ENCODE measurements around the gene MARF1. TPM values are rescaled to one million over a fixed set of nuclear protein-coding genes. Genes with fewer than 3 reads are reported as not detected.
A peak's percentile ranks its signal among the peaks of the same experiment; 100 is the strongest.

Gene MARF1
- total and polyA plus RNA-seq, 9 donors = 16.9 to 34.1 (median 29.2) TPM

DNA sequence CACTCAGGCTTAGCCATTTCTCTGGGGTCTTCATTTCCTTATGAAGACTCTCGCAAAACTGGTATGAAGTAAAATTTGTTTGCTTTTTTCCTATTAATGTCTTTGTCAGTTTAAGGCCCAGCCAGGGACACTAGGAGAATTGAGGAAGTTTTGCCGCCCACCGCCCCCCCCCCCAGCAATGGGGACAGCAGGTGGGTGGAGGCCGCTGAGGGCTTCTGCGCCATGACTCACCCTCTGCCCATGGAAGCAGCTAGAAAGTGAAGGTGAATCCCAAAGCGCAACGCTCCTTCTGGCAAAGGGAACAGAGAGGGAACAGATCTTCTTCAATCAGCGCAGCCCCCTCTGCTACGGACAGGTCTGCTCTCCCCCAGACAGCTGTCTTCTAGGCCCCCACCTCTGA lies 49.7 kb downstream of the MARF1 start:
- no CpG with 5 or more reads among the region's 9 CpGs for WGBS (ENCODE audit: insufficient coverage)
- Histone ChIP-seq H3K27me3 (ENCODE audit: control insufficient read depth, insufficient read depth, low read length) (no peaks in the 10 kb centered on the region), H3K9me3 (replicated peaks; ENCODE audit: control insufficient read depth, low read depth, low read length) (no peaks in the 10 kb centered on the region), H3K27ac (ENCODE audit: low read length) (no peak overlapping the region), H3K36me3 (ENCODE audit: control insufficient read depth, insufficient read depth, low read length) (peaks cover 46% of the 10 kb centered on the region), H3K4me1 (ENCODE audit: control insufficient read depth, insufficient read depth, low read length) (peaks cover 8% of the 10 kb centered on the region), H3K4me3 (ENCODE audit: low read length) (no peak overlapping the region)
- no peak for DNase-seq

DNA sequence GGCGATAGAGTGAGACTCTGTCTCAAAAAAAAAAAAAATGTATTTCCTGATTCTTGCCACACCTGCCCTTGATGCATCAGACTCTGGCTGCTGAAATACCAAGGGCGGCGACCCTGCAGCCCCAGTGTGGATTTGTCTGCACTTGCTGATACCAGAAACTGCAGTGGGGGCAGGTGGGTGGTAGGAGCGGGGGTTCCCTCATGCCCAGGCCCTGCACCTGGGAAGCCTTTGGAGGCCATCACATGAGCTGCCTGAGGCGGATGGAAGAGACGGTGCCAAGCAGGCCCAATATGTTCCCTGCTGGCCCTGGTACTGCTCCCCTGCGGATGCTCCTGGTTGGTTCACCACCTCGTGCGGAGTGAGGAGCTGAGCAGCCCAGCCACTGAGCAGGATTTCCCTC lies 50.6 kb downstream of the MARF1 start:
- Histone ChIP-seq H3K4me1 (ENCODE audit: control insufficient read depth, insufficient read depth, low read length) (no peaks in the 10 kb centered on the region), H3K36me3 (ENCODE audit: control insufficient read depth, insufficient read depth, low read length) (peaks cover 42% of the 10 kb centered on the region), H3K27me3 (ENCODE audit: control insufficient read depth, insufficient read depth, low read length) (no peaks in the 10 kb centered on the region), H3K4me3 (ENCODE audit: low read length) (no peak overlapping the region), H3K9me3 (replicated peaks; ENCODE audit: control insufficient read depth, low read depth, low read length) (no peaks in the 10 kb centered on the region), H3K27ac (ENCODE audit: low read length) (no peak overlapping the region)
- 76% methylated on average over 9 of the region's 9 CpGs for WGBS (ENCODE audit: insufficient coverage)
- no peak for DNase-seq

- no peak overlapping the region for H3K4me3 ChIP-seq (ENCODE audit: low read length)
- H3K36me3 ChIP-seq (ENCODE audit: control insufficient read depth, insufficient read depth, low read length) = peaks cover 34% of the 10 kb centered on the region
- WGBS (ENCODE audit: insufficient coverage) = 95% methylated on average over 15 of the region's 17 CpGs
- no peaks in the 10 kb centered on the region for H3K27me3 ChIP-seq (ENCODE audit: control insufficient read depth, insufficient read depth, low read length)
- no peak overlapping the region for H3K27ac ChIP-seq (ENCODE audit: low read length)
- H3K4me1 ChIP-seq (ENCODE audit: control insufficient read depth, insufficient read depth, low read length) = no peaks in the 10 kb centered on the region
- DNase-seq = no peak
- H3K9me3 ChIP-seq (replicated peaks; ENCODE audit: control insufficient read depth, low read depth, low read length) = peaks cover 14% of the 10 kb centered on the region
These were observed 55.7 kb downstream of the MARF1 start for GRCh38 chr16:15587152-15587825.

DNA sequence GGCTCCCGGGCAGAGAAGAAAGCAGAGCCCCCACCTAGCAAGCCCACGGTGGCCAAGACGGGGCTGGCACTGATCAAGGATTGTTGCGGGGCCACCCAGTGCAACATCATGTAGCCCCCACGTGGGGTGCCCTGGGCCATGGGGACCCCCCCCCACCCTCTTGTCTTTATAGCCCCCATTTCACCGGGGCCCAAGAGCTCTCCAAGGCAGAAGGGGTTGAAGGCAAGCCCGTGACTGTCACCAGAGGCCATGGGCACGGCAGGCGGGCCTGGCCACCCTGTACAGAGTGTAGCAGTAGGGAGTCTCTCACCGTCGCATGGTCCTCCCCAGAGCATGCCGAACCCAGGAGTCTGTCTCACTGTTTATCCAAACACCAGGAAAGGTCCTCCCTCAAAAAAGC lies 56.2 kb downstream of the MARF1 start:
- WGBS (ENCODE audit: insufficient coverage) = no CpG with 5 or more reads among the region's 12 CpGs
- Histone ChIP-seq H3K27me3 (ENCODE audit: control insufficient read depth, insufficient read depth, low read length) (no peaks in the 10 kb centered on the region), H3K36me3 (ENCODE audit: control insufficient read depth, insufficient read depth, low read length) (peaks cover 38% of the 10 kb centered on the region), H3K4me3 (ENCODE audit: low read length) (no peak overlapping the region), H3K27ac (ENCODE audit: low read length) (no peak overlapping the region), H3K9me3 (replicated peaks; ENCODE audit: control insufficient read depth, low read depth, low read length) (peaks cover 14% of the 10 kb centered on the region), H3K4me1 (ENCODE audit: control insufficient read depth, insufficient read depth, low read length) (no peaks in the 10 kb centered on the region)
- no peak for DNase-seq

GRCh38 chr16:15585956-15586355 lies 57.0 kb downstream of the MARF1 start:
- Histone ChIP-seq H3K9me3 (replicated peaks; ENCODE audit: control insufficient read depth, low read depth, low read length) (peaks cover 14% of the 10 kb centered on the region), H3K4me3 (ENCODE audit: low read length) (no peak overlapping the region), H3K27me3 (ENCODE audit: control insufficient read depth, insufficient read depth, low read length) (no peaks in the 10 kb centered on the region), H3K36me3 (ENCODE audit: control insufficient read depth, insufficient read depth, low read length) (peaks cover 44% of the 10 kb centered on the region), H3K27ac (ENCODE audit: low read length) (no peak overlapping the region), H3K4me1 (ENCODE audit: control insufficient read depth, insufficient read depth, low read length) (no peaks in the 10 kb centered on the region)
- no CpG with 5 or more reads among the region's 1 CpG for WGBS (ENCODE audit: insufficient coverage)
- DNase-seq = no peak

GRCh38 chr16:15583526-15583925 lies 59.4 kb downstream of the MARF1 start:
- peak overlapping the region; percentile 1 for H3K27ac ChIP-seq (ENCODE audit: low read length)
- H3K36me3 ChIP-seq (ENCODE audit: control insufficient read depth, insufficient read depth, low read length) = peaks cover 40% of the 10 kb centered on the region
- DNase-seq = no peak
- whole genome bisulfite sequencing (ENCODE audit: insufficient coverage) = 73% methylated on average over 3 of the region's 4 CpGs
- H3K4me1 ChIP-seq (ENCODE audit: control insufficient read depth, insufficient read depth, low read length) = no peaks in the 10 kb centered on the region
- peaks cover 14% of the 10 kb centered on the region for H3K9me3 ChIP-seq (replicated peaks; ENCODE audit: control insufficient read depth, low read depth, low read length)
- no peaks in the 10 kb centered on the region for H3K27me3 ChIP-seq (ENCODE audit: control insufficient read depth, insufficient read depth, low read length)
- no peak overlapping the region for H3K4me3 ChIP-seq (ENCODE audit: low read length)

DNA sequence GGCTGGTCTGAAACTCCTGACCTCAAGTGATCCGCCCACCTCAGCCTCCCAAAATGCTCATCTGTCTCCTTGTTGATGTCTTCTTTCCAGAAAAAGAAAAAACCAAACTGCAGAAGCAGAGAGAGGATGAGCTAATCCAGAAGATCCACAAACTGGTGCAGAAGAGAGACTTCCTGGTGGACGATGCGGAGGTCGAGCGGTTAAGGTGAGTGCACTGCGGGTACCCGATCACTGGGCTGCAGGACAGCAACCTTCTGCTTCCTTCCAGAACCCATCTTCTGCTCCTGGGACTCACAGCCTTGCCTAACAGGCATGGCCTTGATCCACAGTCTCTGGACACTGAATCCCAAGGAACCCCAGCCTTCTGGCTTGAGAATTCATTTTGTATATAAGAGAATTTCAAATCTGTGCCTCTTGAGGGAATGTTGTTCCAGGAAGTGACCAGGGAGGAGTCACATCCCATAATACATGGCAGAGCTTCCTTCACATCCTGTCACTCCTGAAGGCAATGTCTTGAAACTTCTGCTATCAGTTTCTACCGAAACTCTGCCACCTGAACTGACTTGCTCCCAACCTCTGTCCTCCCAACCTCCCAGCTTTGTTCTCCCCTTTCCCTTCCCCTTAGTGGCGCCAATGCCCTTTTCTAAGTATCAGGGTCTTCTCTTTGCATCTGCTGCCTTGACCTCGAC lies 61.7 kb downstream of the MARF1 start:
- 80% methylated on average over 7 of the region's 10 CpGs for WGBS (ENCODE audit: insufficient coverage)
- no peak for DNase-seq
- no peak overlapping the region for H3K4me3 ChIP-seq (ENCODE audit: low read length)
- peak overlapping the region; percentile 13 for H3K27ac ChIP-seq (ENCODE audit: low read length)
- peaks cover 6% of the 10 kb centered on the region for H3K9me3 ChIP-seq (replicated peaks; ENCODE audit: control insufficient read depth, low read depth, low read length)
- H3K4me1 ChIP-seq (ENCODE audit: control insufficient read depth, insufficient read depth, low read length) = no peaks in the 10 kb centered on the region
- H3K27me3 ChIP-seq (ENCODE audit: control insufficient read depth, insufficient read depth, low read length) = no peaks in the 10 kb centered on the region
- peaks cover 22% of the 10 kb centered on the region for H3K36me3 ChIP-seq (ENCODE audit: control insufficient read depth, insufficient read depth, low read length)

- Histone ChIP-seq H3K9me3 (replicated peaks; ENCODE audit: control insufficient read depth, low read depth, low read length) (no peaks in the 10 kb centered on the region), H3K4me3 (ENCODE audit: low read length) (no peak overlapping the region), H3K36me3 (ENCODE audit: control insufficient read depth, insufficient read depth, low read length) (peaks cover 16% of the 10 kb centered on the region), H3K27ac (ENCODE audit: low read length) (no peak overlapping the region), H3K27me3 (ENCODE audit: control insufficient read depth, insufficient read depth, low read length) (no peaks in the 10 kb centered on the region), H3K4me1 (ENCODE audit: control insufficient read depth, insufficient read depth, low read length) (no peaks in the 10 kb centered on the region)
- WGBS (ENCODE audit: insufficient coverage) = 91% methylated on average over 4 of the region's 4 CpGs
- DNase-seq = no peak
These were observed 64.1 kb downstream of the MARF1 start for GRCh38 chr16:15578824-15579223.

- Histone ChIP-seq H3K4me3 (ENCODE audit: low read length) (no peak overlapping the region), H3K4me1 (ENCODE audit: control insufficient read depth, insufficient read depth, low read length) (no peaks in the 10 kb centered on the region), H3K27me3 (ENCODE audit: control insufficient read depth, insufficient read depth, low read length) (no peaks in the 10 kb centered on the region), H3K27ac (ENCODE audit: low read length) (no peak overlapping the region), H3K36me3 (ENCODE audit: control insufficient read depth, insufficient read depth, low read length) (peaks cover 10% of the 10 kb centered on the region), H3K9me3 (replicated peaks; ENCODE audit: control insufficient read depth, low read depth, low read length) (no peaks in the 10 kb centered on the region)
- no peak for DNase-seq
- 83% methylated on average over 3 of the region's 20 CpGs for WGBS (ENCODE audit: insufficient coverage)
These were observed 65.7 kb downstream of the MARF1 start for GRCh38 chr16:15576960-15577958.

Measured in muscle of leg (tissue), 11 donors.